Dendritic cell treated with granulocyte-macrophage colony-stimulating factor and Interleukin-4, amounts not matched to agents 40 ng/mL and 50 ng/mL, for 4 days (primary cell): ENCODE measurements around the gene KYAT1.

Experiments
- H3K27ac Mint-ChIP-seq: one replicate; pipeline ENCODE4 v1.8.0; 2022; ENCODE audit warnings: mild to moderate bottlenecking, mixed read lengths
- H3K27me3 Mint-ChIP-seq: one replicate; pipeline ENCODE4 v1.8.0; 2022; ENCODE audit warnings: mild to moderate bottlenecking, mixed read lengths
- H3K36me3 Mint-ChIP-seq: one replicate; pipeline ENCODE4 v1.8.0; 2022; ENCODE audit warnings: low read depth, mixed read lengths
- H3K4me1 Mint-ChIP-seq: one replicate; pipeline ENCODE4 v1.8.0; 2022; ENCODE audit warnings: low read depth, mixed read lengths
- H3K4me3 Mint-ChIP-seq: one replicate; pipeline ENCODE4 v1.8.0; 2022; ENCODE audit warnings: mild to moderate bottlenecking, moderate library complexity, mixed read lengths
- H3K9me3 Mint-ChIP-seq: one replicate; pipeline ENCODE4 v1.8.0; 2022; ENCODE audit warnings: mixed read lengths
- intact Hi-C: fragments of 100-400 bp; cut with micrococcal nuclease; formaldehyde crosslinking; loops from one replicate; pipeline ENCODE4 v1.15.0; 2022

KYAT1 gene

DNA sequence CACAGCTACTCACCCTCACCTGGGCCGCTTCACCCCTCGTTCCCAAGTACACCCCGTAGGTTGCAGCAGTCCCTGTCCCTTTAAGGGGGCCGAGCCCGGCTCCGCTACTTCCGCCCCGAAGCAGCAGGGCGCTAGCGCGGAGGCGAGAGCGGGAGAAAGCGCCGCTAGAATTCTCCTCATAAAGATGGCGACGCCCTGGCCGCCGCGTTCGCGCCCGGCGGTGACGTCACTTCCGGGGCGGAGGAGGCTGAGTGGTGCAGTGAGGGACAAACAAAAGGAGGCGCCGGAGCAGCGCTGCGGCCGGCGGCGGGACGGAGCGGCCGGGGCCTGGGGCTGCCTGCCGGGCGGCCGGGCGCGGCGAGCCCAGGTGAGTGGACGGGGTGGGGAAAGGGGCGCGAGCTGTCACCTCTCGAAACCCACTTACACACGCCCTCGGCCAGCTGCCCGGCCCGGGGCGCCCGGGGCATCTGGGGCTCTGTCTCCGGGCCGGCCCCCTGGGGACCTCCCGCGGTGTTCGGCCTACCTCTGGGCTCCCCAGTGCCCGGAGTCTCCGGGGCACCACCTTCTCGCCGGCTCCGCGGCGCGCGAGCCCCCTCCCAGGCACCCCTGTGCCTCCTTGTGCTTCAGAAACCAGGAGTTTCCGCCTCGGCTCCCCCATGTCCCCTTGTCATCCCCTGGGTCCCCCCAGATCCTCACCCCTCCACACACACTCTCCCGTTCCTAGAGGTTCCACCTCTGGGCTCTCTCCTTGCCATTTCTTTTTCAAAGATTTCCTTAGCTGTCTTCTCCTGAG lies at the start of gene KYAT1, which contains the start of gene LRRC8A:
Gene KYAT1, minus strand, starts transcription at position 67 of the 793 bp plus-strand sequence. CDS start 36,545 bp downstream, outside the sequence.
Gene LRRC8A, plus strand, starts transcription at position 250 of the 793 bp plus-strand sequence. CDS start 25,032 bp downstream, outside the sequence.
- Mint-ChIP-seq H3K9me3 (no peaks in the 10 kb centered on the region), H3K27me3 (no peaks in the 10 kb centered on the region), H3K4me1 (peaks cover 65% of the 10 kb centered on the region), H3K27ac (peak within 1 kb of the TSS; percentile 96), H3K4me3 (peak within 1 kb of the TSS; percentile 99), H3K36me3 (peaks cover 36% of the 10 kb centered on the region)
- intact Hi-C loops: loop anchor here (10.0 kb wide), 1 partner anchor 63 kb away; the partner anchor contains the start of genes DOLK and NUP188

DNA sequence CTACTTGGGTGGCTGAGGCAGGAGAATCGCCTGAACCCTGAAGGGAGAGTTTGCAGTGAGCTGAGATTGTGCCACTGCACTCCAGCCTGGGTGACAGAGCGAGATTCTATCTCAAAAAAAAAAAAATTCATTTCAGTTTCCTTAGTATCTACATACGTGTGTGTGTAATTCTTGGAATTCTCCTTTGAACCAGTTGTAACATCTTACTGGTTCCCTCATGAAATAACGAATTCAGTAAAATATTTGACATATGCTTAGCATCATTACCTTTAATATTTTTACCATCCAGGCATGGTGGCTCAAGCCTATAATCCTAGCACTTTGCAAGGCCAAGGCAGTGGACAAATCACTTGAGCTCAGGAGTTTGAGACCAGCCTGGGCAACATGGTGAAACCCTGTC lies 47.8 kb upstream of the KYAT1 start:
- intact Hi-C loops: no loop called here
- H3K27me3 Mint-ChIP-seq: no peaks in the 10 kb centered on the region
- H3K4me1 Mint-ChIP-seq: peaks cover 4% of the 10 kb centered on the region
- H3K9me3 Mint-ChIP-seq: no peaks in the 10 kb centered on the region
- no peak overlapping the region for H3K4me3 Mint-ChIP-seq
- no peak overlapping the region for H3K27ac Mint-ChIP-seq
- H3K36me3 Mint-ChIP-seq: no peaks in the 10 kb centered on the region

DNA sequence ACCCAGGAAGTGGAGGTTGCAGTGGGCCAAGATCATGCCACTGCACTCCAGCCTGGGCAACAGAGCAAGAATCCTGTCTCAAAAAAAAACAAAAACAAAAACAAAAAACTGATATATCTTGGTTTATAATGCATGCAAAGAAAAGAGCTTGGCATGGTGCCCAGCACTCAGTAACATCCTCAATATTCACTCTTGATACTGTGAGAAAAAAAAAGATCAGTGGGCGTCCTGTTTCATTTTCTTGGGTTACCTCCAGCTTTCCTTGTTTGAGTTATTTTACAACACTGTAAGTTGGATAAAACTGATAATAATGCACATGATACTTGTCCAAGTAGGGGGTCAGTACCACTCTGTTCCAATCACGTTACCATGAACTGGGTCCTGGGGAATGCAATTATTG lies 46.9 kb upstream of the KYAT1 start:
- Mint-ChIP-seq H3K36me3 (no peaks in the 10 kb centered on the region), H3K27me3 (no peaks in the 10 kb centered on the region), H3K9me3 (no peaks in the 10 kb centered on the region), H3K4me1 (peaks cover 4% of the 10 kb centered on the region), H3K27ac (no peak overlapping the region), H3K4me3 (no peak overlapping the region)
- intact Hi-C loops: loop anchor here (1.0 kb wide), 1 partner anchor 65 kb away; no protein-coding TSS in a partner anchor

DNA sequence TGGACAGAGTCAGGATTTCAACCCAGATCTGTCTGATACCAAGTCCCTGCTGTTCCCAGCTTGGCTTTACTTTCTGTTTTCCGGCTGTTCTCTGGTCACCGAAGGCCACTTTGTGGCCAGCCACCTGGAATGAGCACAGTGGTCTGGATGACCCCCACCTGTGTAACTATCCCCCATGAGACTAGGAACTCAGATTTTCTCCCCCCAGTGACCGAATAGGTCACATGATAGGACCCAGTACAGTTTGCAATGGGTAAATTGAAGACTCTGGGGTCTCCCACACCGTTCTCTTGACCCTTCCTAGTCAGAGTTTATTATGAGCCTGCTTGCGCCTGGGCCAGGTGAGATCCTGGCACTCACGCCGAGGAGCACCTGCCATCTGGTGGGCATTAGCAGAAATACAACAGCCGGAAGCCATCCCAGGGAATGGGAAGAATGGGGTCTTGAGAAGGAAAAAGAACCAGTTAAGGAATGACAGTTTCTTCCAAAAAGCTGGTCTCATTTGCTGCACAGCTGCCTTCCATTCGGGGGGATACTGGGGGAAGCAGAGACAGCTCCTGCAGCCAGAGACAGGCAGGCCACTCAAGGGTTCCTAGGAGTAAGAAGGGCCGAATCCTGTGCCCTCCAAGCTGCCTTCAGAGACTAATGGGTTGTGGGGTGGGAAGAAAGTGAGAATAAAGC lies 46.1 kb upstream of the KYAT1 start:
- peaks cover 4% of the 10 kb centered on the region for H3K4me1 Mint-ChIP-seq
- H3K27ac Mint-ChIP-seq: no peak overlapping the region
- H3K9me3 Mint-ChIP-seq: no peaks in the 10 kb centered on the region
- H3K27me3 Mint-ChIP-seq: no peaks in the 10 kb centered on the region
- no peak overlapping the region for H3K4me3 Mint-ChIP-seq
- intact Hi-C loops: loop anchor here (1.0 kb wide), 1 partner anchor 65 kb away; no protein-coding TSS in a partner anchor
- H3K36me3 Mint-ChIP-seq: no peaks in the 10 kb centered on the region

DNA sequence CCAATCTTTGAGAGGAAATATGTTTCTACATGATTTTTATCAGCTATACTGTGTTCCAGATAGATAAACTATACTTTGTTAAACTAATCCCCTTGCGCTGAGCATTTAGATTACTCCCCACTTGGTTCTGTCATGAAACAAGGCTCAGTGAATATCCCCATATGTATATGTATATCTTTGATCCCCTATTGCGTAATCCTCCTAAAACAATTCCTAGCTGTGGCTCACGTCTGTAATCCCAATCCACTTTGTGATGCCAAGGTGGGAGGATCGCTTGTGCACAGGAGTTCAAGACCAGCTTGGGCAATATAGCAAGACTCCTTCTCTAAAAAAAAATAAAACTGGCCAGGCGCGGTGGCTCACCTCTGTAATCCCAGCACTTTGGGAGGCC lies 41.7 kb upstream of the KYAT1 start:
- Mint-ChIP-seq H3K27me3 (peaks cover 1% of the 10 kb centered on the region), H3K27ac (no peak overlapping the region), H3K4me1 (peaks cover 4% of the 10 kb centered on the region), H3K9me3 (no peaks in the 10 kb centered on the region), H3K4me3 (no peak overlapping the region), H3K36me3 (peaks cover 6% of the 10 kb centered on the region)
- intact Hi-C loops: no loop called here

DNA sequence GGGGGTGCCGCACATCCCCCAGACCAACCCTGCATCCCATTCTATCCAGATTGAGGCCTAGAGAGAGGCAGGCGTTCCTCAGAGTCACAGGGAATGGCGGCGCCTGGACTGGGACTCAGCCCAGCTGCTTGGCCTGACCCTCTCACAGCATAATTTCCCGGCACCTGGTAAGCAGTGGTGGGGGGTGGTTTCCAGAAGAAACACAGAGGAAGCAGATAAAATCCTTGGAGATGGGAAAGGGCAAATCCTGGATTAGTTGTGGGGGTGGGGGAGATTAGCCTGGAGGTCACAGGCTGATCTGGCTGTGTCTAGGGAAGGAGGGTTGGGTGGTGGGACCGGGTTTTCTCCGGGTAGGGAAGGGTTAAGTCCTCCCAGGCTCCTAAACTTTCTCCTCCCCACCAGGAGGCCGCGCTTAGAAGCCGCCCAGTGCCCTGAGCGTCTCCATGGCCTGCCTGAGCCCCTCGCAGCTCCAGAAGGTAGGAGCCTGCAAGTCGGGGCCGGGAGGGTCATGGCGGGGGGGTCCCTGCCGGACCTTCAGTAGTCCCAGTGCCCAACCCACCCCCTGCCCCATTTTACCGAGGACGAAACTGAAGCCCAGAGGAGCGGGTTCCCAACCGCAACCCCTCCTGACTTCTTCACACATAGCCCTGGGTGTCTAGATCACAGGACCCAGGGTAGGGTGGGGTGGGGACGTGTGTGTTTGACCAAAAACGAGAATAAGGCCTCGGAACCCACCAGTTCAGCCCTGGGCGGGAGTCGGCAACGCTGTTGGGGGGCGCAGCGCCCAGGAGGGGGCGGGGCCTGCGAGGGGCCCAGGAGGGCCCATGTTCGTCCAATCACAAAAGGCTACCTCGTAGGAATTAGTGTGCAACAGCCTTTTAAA lies 40.4 kb upstream of the KYAT1 start:
- Mint-ChIP-seq H3K4me1 (no peaks in the 10 kb centered on the region), H3K9me3 (no peaks in the 10 kb centered on the region), H3K27me3 (peaks cover 1% of the 10 kb centered on the region), H3K4me3 (peak overlapping the region; percentile 69), H3K27ac (peak overlapping the region; percentile 23), H3K36me3 (peaks cover 20% of the 10 kb centered on the region)
- intact Hi-C loops: no loop called here

DNA sequence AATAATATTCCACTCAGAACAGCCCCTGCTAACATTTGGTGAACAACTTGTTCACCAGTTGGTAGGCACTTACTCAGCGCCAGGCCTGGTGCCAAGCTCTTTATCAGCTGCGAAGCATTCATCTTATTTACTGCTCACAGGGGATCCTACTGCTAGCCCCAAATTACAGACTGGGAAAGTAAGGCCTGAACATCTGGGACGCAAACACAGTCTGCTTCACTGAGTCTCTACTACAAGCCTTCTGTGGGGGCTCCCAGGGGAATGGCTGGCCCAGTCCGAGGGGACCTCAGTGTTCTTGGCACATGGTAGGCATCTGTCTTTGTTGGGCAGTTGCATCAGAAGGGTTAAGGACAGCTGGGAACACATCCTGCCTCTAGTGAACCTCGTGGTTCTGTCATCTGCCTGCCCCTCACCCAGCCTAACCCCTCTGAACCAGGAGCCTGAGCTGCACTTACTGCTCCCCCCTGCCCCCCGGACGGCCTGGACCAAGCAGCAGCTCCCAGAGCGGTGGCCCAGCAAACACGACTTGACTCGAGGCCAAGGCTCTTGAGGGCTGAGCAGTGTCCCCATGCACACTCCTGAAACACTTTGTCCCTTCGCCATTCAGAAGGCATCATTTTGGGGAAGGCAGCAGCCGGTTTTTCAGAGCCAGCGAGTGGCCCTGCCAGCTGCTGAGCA lies 38.8 kb upstream of the KYAT1 start, which contains the start of gene PHYHD1:
Gene PHYHD1, plus strand, starts transcription at position 602 of the 678 bp plus-strand sequence. CDS start 1,342 bp downstream, outside the sequence.
- no peaks in the 10 kb centered on the region for H3K9me3 Mint-ChIP-seq
- no peaks in the 10 kb centered on the region for H3K4me1 Mint-ChIP-seq
- H3K27me3 Mint-ChIP-seq: peaks cover 1% of the 10 kb centered on the region
- no peak within 1 kb of the TSS for H3K27ac Mint-ChIP-seq
- peaks cover 36% of the 10 kb centered on the region for H3K36me3 Mint-ChIP-seq
- intact Hi-C loops: no loop called here
- H3K4me3 Mint-ChIP-seq: no peak within 1 kb of the TSS

DNA sequence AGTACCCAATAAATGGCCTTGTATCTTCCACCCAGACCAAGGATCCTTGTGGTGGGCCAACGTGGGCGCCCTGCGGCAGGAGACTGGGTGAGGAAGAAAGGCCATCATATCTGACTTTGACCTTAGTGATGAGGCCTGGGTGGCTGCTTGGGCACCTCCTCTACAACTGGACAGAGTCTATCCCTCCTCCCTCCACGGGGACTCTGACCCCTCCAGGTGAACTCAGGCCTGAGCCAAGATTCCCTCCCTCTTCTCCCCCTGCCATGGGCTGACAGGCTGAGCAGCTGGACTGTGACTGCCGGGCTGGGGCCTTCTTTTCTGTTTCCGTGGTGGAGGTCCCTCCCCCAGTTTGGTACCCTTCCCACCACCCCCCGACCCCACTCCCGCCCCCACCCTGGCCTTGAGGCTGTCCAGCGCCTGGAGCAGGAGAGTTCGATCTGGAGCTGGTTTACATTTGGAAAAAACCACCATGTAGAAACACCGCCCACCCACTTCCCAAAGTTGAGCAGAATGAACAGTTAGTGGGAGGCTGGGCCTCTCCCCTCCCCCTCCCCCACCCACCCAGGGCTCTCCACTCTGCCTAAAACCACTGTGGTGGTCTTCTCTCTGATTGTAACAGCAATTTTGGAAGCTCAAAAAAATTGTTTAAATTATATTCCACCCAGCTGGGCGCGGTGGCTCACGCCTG lies 37.8 kb upstream of the KYAT1 start:
- Mint-ChIP-seq H3K4me1 (no peaks in the 10 kb centered on the region), H3K4me3 (no peak overlapping the region), H3K27me3 (peaks cover 1% of the 10 kb centered on the region), H3K36me3 (peaks cover 43% of the 10 kb centered on the region), H3K9me3 (no peaks in the 10 kb centered on the region), H3K27ac (no peak overlapping the region)
- intact Hi-C loops: no loop called here

DNA sequence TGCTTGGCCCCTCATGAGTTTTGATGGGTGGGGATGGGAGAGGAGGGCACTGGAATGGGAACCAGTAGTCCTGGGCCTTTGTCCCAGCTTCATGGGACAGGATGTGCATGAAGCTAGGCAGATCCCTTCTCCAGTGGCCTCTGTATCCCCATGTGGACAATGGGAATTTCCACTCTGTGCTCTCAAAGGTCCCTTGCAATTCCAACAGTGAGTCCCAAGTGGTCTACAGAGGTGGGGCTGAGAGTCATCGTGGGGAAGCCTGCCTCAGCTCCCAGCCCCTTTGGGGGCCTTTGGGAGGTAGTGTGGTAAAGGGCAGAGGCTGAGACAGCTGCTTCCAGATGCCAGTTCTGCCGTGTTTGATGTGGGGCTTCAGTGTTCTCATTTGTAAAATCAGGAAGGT lies 37.2 kb upstream of the KYAT1 start:
- intact Hi-C loops: no loop called here
- H3K4me1 Mint-ChIP-seq: peaks cover under 1% of the 10 kb centered on the region
- no peak overlapping the region for H3K4me3 Mint-ChIP-seq
- no peak overlapping the region for H3K27ac Mint-ChIP-seq
- peaks cover 47% of the 10 kb centered on the region for H3K36me3 Mint-ChIP-seq
- H3K9me3 Mint-ChIP-seq: no peaks in the 10 kb centered on the region
- H3K27me3 Mint-ChIP-seq: peaks cover 1% of the 10 kb centered on the region

DNA sequence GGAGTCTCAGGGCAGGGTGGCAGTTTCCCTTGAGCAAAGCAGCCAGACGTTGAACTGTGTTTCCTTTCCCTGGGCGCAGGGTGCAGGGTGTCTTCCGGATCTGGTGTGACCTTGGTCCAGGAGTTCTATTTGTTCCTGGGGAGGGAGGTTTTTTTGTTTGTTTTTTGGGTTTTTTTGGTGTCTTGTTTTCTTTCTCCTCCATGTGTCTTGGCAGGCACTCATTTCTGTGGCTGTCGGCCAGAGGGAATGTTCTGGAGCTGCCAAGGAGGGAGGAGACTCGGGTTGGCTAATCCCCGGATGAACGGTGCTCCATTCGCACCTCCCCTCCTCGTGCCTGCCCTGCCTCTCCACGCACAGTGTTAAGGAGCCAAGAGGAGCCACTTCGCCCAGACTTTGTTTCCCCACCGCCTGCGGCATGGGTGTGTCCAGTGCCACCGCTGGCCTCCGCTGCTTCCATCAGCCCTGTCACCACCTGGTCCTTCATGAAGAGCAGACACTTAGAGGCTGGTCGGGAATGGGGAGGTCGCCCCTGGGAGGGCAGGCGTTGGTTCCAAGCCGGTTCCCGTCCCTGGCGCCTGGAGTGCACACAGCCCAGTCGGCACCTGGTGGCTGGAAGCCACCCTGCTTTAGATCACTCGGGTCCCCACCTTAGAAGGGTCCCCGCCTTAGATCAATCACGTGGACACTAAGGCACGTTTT lies 35.5 kb upstream of the KYAT1 start:
- Mint-ChIP-seq H3K4me1 (peaks cover 16% of the 10 kb centered on the region), H3K27ac (no peak overlapping the region), H3K4me3 (no peak overlapping the region), H3K9me3 (no peaks in the 10 kb centered on the region), H3K27me3 (peaks cover 1% of the 10 kb centered on the region), H3K36me3 (peaks cover 60% of the 10 kb centered on the region)
- intact Hi-C loops: no loop called here

DNA sequence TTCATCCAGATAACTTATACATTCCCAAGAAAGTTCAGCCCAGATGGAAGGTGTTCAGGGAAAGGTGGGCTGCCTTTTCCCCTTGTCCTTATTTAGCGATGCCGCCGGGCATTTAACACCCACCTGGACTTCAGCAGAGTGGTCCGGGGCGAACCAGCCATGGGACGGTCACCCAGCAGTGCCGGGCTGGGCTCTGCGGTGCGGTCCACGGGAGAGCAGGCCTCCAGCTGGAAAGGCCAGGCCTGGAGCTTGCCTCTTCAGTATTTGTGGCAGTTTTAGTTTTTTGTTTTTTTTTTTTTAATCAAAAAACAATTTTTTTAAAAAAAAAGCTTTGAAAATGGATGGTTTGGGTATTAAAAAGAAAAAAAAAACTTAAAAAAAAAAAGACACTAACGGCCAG lies 35.0 kb upstream of the KYAT1 start:
- Mint-ChIP-seq H3K27me3 (no peaks in the 10 kb centered on the region), H3K9me3 (no peaks in the 10 kb centered on the region), H3K27ac (no peak overlapping the region)

DNA sequence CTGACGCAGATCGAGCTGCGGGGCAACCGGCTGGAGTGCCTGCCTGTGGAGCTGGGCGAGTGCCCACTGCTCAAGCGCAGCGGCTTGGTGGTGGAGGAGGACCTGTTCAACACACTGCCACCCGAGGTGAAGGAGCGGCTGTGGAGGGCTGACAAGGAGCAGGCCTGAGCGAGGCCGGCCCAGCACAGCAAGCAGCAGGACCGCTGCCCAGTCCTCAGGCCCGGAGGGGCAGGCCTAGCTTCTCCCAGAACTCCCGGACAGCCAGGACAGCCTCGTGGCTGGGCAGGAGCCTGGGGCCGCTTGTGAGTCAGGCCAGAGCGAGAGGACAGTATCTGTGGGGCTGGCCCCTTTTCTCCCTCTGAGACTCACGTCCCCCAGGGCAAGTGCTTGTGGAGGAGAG lies 34.5 kb upstream of the KYAT1 start:
- no peaks in the 10 kb centered on the region for H3K9me3 Mint-ChIP-seq
- intact Hi-C loops: no loop called here
- peaks cover 27% of the 10 kb centered on the region for H3K4me1 Mint-ChIP-seq
- H3K27ac Mint-ChIP-seq: no peak overlapping the region
- no peaks in the 10 kb centered on the region for H3K27me3 Mint-ChIP-seq
- H3K36me3 Mint-ChIP-seq: peaks cover 69% of the 10 kb centered on the region
- H3K4me3 Mint-ChIP-seq: no peak overlapping the region

More for the DNA sequence above, 35.0 kb upstream of the KYAT1 start:
- peaks cover 22% of the 10 kb centered on the region for H3K4me1 Mint-ChIP-seq
- intact Hi-C loops: no loop called here
- peaks cover 64% of the 10 kb centered on the region for H3K36me3 Mint-ChIP-seq
- H3K4me3 Mint-ChIP-seq: no peak overlapping the region
